ENCODE results near the gene TEX52. TPM values are rescaled to one million over a fixed set of nuclear protein-coding genes. Genes with fewer than 3 reads are reported as not detected.
A peak's percentile ranks its signal among the peaks of the same experiment; 100 is the strongest.

TEX52 gene
- 1 to 10 TPM; 1.7 to 4.4 (median 2.6) TPM for polyA plus RNA-seq (ENCODE audit: insufficient read depth in 1 of 5, insufficient read length in 5 of 5, low replicate concordance in 1 of 5)
- long read RNA-seq, donor 1 = 0 reads
- long read RNA-seq, donor 2 = 0 reads
- long read RNA-seq, donor 3 = 0 reads
- long read RNA-seq, donor 4 = 0 reads
- long read RNA-seq, donor 5 = 0 reads
- long read RNA-seq, donor 6 = 0 reads
- long read RNA-seq, donor 7 = 0 reads
- long read RNA-seq, donor 8 = 0 reads

DNA sequence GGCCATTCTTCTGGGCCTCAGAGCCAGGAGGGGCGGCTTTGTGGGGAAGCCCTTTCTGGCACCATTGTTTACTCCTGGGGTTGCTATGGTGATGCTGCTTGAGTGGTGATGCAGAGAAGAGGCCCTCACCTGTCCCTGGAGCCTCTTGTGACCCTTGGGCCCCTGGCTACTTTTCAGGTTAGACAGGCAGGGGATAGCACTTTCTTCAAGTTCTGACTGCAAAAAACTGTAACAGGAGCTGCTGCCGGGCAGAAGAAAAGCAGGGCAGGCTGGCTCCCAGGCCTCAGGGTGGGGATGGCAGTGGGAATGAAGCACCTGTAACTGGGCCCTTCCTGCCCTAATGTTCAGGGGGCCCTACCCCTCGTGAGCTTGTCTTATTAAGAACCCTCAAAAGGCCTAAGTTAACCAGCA, at the start of gene TEX52:
TEX52 (minus strand) TSS at position 19 of the 411 bp plus-strand sequence; CDS start at position 6, 13 bp downstream.
- DNase-seq = no peak

DNA sequence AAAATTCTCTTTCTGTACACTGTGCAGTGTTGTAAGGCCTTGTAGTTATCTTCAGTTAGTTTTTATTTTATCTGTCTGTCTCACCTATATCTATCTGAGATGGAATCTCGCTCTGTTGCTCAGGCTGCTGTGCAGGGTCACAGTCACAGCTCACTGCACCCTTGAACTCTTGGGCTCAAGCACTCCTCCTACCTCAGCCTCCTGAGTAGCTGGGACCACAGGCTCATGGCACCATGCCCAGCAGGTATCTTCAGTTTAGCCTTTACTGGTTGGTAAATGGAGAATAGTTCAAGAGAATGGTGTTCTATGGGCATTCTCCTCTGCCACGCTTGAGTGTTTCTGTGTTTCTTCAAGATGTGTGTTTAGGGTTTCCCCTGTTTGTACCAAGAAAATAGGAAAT, 47.4 kb upstream of the TEX52 start:
- no peak for DNase-seq

DNA sequence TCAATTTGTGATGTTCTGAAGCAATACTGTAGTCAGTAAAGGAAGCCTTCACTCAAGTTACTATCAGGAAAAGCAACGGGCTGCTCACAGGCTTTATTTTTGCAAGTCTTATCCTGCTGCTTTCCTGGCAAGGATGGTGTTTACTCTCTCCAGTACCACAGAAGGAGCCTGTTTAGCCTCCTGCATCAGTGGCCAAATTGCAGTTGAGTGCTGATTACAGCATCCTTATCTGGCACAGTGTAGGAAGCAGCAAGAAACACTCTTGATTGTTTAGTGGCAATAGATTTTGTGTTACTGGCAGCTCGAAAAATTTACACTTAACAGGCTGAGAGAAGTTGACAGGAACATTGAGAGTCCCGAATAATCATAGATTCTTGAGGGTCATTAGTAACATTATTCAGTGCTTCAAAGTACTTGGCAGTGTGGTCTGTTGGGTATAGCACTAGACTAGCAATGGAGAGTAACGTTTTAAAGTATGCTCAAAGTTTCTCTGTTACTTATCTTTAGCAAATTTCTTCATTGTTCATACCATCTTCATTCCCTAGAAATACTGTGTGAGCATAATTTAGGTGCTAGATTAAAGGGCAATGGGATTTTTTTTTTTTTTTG, 45.5 kb upstream of the TEX52 start:
- DNase-seq = peak; percentile 34 to 60

DNA sequence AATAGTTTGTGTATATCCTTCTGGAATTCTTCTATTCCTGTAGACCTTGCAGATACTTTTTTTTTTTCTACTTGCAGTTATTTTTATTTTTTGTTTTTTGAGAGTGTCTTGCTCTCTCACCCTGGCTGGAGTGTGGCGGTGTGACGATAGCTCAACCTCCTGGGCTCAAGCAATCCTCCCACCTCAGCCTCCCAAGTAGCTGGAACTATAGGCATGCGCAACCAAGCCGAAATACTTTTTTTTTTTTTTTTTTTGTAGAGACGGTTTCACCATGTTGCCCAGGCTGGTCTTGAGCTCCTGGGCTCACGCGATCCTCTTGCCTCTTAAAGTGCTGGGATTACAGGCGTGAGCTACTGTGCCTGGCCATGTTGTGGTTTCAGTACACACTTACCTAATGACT, 43.8 kb upstream of the TEX52 start:
- no peak for DNase-seq

DNA sequence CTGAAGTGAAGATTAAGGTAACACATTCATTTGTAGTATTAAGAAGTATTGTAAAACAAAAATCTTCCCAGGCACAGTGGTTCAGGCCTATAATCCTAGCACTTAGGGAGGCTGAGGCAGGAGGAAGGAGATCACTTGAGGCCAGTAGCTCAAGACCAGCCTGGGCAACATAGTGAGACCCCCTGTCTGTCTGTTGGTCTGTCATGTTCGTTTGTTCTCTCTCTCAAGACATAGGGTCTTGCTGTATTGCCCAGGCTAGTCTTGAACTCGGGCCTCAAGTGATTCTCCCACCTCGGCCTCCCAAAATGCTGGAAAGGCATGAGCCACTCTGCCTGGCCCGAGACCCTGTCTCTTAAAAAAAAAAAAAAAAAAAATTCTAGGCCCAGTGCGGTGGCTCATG, 40.6 kb upstream of the TEX52 start:
- DNase-seq = no peak

DNA sequence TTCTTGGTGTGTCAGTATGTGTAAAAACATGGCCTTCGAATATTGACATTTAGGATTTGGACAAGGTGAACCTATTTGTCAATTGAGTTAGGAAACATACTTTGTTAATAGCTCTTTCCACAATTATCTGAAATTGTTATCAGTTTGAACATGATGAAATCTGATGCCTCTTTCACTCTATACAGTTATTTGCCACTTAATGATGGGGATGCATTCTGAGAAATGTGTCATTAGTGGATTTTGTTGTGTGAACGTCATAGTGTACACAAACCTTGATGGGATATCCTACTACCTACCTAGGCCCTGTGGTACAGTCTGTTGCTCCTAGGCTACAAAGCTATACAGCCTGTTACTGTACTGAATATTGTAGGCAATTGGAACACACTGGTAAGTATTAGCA, 38.7 kb upstream of the TEX52 start:
- no peak for DNase-seq

DNA sequence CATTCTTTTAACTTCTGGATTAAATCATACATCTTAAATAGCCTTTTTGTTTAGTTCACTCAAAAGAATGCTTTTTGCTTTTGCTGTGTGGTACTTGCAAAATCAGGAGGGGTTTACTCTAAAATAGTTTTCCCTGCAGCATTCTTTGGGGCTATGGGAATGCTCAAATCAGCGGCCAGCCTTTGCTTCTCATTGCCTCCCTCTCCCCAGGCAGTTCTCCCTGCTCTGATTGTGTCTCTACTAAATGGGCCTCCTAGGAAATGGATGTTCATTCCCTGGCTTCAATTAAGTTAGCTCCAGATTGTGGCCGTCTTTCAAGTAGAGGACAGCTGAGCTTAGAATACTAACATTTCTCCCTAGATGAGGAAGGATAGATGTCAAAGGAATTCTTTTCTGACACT, 38.2 kb upstream of the TEX52 start:
- DNase-seq = no peak

DNA sequence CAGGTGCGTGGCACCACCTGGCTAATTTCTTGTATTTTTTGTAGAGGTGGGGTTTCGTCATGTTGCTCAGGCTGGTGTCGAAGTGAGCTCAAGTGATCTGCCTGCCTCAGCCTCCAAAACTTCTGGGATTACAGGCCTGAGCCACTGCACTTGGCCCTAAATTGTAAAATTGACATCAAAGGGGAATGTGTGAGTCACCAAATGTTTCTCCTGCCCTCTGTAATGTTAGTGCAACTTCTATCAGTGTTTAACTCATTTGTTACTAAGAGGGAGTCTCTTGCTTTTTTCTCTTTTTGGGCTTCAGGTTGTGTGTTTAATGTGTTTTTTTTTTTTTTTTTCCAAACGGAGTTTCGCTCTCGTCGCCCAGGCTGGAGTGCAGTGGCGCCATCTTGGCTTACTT, 36.2 kb upstream of the TEX52 start:
- no peak for DNase-seq

DNA sequence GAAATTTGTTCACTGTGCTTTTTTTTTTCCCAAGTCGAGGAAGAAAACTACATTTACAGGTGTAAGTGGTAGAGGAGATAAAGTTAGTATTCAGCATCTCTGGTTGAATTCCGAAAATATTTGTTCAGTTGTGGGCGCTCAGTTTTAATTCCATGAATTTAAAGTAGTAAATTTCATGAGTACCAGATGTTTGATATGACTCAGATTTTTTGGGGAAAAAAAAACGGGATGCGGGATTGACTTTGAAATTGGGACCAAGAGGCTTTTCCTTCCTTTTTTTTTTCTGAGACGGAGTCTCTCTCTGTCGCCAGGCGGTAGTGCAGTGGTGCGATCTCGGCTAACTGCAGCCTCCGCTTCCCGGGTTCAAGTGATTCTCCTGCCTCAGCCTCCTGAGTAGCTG, 35.4 kb upstream of the TEX52 start:
- DNase-seq = no peak

DNA sequence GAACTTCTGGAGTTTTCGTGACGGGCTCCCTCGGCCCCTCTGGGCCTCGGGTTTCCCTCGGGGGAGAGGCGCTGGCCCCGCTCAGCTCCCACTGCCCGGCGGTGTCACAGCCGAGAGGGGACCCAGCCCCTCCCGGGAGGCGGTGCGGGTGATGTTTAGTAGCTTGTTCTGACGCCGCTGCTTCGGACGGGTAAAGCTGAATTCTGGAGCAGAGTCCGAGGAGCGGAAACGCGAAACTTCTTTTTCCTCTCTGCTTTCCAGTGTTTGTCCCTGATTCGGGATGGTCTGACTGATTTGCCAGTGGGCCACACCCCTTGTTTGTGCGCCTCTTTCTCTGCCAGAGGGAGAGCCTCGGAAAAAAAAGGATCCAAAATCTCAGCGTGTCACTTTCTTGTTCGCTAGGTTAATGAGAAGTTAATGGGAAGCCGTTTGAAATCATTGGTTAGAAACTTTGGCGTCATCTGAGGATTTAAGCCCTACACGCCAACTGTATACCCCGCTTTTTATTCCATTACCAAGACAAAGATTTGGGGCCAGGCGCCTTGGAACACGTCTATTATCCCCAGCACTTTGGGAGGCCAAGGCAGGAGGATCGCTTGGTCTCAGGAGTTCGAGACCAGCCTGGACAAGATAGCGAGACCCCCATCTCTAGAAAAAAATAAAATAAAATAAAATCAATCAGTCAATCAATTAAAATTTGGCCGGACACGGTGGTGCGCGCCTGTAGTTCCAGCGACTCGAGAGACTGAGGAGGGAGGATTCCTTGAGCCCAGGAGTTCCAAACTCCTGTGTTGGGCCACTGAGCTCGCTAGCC, 34.6 kb upstream of the TEX52 start:
- DNase-seq = peak; percentile 74 to 78

DNA sequence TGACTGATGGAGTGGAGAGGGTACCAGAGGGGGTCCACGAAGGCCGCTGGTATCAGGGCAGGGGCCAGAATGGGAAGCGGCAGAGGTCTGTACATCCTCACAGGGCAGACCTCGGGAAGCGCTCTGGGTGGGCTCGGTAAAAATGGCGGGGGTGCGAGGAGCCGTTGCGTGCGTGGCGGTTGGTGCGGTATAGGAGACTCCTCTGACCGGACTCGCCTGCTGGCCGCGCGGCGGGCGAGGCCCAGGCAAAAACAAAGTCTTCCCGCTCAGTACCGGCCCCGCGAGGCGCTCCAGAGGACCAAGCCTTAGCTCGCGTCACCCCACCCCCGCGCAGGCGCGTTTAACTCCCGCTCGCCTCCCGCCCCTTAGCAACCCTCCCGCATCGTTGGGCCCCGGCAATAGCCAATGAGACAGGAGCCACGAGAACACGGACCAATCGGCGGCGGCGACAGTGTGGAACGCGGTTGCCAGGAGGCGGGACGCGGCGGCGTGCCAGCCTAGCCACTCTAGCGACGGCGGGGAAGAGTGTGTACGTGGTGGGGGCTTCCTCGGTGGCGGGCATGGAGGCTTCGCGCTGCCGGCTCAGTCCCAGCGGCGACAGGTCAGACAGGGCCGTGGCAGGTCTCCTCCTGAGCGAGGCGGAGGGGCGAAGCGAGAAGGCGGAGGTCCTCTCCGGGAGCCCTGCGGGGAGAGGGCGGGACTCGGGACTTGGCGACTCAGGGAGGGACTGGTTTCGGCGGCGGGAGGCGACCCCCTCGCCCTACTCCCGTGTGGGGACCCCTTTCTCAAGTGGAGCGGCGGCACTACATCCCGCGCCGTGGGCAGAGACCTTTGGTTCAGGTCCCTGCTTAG, 33.8 kb upstream of the TEX52 start, which contains the start of gene TULP3:
TULP3 (plus strand) TSS at position 504 of the 852 bp plus-strand sequence; CDS start at position 561, 57 bp downstream.
- peak; percentile 98 to 99 for DNase-seq

DNA sequence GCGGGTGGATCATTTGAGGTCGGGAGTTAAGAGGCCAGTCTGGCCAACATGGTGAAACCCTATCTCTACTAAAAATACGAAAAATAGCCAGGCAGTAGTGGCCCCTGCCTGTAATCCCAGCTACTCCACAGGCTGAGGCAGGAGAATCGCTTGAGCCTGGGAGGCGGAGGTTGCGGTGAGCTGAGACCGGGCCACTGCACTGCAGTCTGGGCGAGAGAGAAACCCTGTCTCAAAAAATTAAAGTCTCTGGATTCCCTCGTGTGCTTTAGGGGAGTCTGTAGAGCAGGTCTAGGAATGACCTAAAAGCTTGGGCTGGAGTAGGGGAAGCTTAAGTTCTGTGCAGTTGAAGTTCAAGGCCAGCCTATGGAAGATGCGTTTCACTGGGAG, 33.2 kb upstream of the TEX52 start:
- no peak for DNase-seq

DNA sequence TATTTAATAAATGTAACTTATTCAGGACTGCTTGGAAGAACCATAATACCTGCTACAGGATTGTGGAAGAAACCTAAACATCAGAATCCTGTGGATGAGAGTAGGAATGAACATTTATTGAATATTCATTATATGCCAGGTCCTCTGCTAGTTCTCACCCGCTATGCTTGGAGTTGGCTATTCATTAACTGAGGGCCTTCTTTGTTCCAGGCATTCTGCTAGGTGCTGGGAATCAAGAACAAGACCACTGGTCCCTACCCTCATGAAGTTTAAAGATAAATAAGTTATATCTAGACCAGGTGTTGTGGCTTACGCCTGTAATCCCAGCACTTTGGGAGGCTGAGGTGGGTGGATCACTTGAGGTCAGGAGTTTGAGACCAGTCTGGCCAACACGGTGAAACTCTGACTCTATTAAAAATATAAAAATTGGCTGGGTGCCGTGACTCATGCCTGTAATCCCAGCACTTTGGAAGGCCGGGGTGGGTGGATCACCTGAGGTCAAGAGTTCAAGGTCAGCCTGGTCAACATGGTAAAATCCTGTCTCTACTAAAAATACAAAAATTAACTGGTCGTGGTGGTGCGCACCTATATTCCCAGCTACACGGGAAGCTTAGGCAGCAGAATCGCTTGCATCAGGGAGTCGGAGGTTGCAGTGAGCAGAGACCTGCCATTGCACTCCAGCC, 30.1 kb upstream of the TEX52 start:
- no peak for DNase-seq

DNA sequence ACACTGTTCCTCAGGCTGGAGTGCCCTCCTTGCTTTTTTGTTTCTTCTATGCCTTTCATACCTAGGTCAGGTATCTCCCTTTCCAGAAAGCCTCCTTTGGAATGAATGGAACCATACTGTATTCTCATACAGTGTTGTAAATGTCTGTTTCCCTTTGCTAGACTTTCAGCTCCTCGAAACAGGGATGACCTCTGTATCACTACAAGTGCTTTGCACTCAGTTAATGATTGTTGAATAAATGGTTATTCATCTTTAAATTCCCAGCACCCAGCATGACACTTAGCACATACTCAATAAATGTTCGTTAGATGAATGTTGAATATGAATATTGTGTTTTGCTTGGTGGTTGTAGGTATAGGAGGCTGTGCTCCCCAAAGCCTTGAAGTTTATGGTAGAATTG, 28.0 kb upstream of the TEX52 start:
- no peak for DNase-seq

DNA sequence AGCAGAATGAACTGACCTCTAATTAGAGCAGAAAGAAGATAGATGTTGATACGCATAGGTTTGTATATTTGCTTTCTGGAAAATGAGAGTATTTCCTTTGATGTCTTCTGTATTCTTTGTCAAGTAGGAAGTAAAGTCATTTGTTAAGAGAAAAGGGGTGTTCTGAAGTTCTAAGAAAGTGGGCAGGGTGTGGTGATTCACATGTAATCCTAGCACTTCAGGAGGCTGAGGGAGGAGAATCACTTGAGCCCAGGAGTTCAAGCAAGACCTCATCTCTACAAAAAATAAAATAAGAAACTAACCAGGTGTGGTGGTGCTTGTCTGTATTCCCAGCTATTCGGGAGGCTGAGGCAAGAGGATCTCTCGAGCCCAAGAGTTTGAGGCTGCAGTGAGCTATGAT, 23.0 kb upstream of the TEX52 start:
- DNase-seq = no peak

DNA sequence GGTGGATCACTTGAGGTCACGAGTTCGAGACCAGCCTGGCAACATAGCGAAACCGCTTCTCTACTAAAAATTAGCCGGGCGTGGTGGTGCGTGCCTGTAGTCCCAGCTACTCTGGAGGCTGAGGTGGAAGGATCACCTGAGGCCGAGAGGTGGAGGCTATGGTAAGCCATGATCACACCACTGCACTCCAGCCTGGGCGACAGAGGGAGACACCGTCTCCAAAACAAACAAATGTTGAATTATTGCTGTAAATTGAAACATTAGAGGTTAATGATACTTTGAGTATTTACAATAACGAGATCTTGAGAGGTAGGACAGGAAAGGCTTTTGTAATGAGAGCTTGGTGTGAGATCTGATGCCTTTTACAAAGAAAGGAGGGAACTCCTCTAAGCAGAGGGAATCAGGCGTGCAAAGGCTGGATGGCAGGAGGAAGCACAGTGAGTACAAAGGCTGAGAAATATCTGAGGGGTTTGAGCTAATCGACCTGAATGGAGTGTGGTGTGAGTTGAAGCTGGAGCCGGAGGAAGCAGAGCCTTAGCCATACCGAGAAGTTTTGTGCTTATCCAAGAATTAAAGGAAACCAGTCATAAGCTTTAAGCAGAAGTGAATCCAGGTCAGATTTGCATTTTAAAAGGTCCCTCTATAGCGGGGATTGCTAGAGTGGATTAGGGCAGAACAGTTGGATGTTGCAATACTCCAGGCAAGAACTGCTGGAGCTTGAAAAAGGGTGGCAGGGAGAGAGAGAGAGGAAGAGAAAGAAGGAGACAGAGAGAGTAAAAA, 21.3 kb upstream of the TEX52 start:
- DNase-seq = peak in 1 of 2 donors; percentile 39

DNA sequence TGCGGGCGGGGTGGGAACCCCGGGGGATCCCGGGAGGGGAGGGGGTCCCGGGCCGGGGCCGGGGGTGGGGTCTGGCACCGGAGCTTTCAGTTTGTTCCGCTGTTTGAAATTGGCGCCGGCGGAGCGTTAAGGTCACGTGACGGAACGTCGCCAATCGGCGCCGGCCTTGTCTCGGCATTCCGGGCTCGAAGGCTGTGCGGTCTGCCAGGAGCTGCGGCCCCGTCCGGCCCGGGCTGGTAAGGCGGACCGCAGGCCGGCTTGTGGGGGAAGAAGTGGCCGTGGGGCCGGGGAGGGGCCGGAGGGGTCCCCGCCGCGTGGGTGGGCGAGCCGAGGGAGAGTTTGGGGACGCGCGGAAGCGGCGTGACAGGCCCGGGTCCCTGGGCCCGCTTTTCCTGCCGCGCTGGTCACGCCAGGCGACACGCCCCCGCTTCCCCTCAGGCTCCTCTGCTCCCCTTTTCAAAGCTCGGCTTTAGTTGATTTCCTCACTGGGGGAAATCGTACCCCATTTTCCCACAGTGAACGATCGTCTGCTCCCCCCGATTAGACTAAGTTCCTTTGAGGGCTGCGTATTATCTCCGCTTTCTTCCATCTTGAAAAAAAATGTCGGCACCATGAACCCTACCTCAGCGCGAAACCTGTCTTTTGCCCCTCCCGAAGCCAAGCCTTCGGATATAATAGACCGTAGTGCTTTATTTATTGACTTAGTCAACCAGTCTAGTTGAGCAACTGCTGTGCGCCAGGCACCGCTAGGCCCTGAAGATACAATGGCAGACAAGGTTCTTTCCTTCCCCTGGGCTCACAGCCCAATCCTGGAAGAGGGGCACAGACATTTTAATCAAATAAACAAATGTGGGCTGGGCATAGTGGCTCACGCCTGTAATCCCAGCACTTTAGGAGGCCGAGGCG, 20.5 kb upstream of the TEX52 start, which contains the start of the genes FOXM1 and RHNO1:
FOXM1 (minus strand) TSS at position 128 of the 906 bp plus-strand sequence. CDS start 2,696 bp downstream, outside the sequence.
RHNO1 (plus strand) TSS at position 177 of the 906 bp plus-strand sequence. CDS start 8,144 bp downstream, outside the sequence.
- peak; percentile 91 to 93 for DNase-seq

DNA sequence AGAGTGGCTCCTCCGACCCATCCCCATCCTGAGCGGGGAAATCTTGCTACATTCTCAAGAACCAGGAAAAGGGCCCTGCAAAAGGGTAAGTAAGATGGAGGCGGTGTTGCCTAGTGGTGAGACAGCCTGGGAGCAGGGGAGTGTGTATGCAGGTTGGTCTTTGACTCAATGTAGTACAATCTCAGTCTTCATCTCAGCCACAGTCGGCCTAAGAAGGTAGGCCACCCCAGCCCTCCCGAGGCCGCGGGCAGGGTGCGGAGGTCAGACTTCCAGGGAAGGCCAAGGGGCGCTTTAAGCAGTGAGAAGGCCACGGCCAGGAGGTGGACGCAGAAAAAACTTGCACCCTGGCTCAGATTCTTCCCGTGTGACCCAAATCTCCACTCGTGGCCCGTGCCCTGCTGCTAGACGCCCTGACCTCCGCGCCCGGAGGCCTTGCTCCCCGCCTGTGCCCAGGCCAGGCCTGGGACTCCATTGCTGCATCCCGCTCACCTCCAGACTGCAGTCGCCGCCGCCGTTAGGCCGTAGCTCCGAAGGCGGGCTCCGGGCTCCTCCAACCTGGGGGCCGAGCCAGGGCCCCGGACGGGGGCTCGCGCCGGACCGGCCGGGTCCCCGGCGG, 19.7 kb upstream of the TEX52 start:
- no peak for DNase-seq
